Neural cell (in vitro differentiated cells): Measurements from ENCODE around the gene NPEPL1. TPM values are rescaled to one million over a fixed set of nuclear protein-coding genes. Genes with fewer than 3 reads are reported as not detected.

ENCODE experiments used
- H2AFZ ChIP-seq: fragments of 200-600, 300-800 bp; sonication (generic), shearing (Covaris generic); 2 replicates; pipeline ENCODE4 v1.6.0; 2014; ENCODE audit warnings: low read depth, mild to moderate bottlenecking, antibody characterized with exemption, low read length, moderate library complexity
- H3F3A ChIP-seq: fragments of 200-600 bp; shearing (Covaris generic); 2 replicates; pipeline ENCODE4 v1.6.1; 2016; ENCODE audit warnings: mild to moderate bottlenecking, moderate library complexity, mixed read lengths, antibody characterized with exemption, low read length; ENCODE audit not compliant: insufficient read depth, poor library complexity, severe bottlenecking
- H3K27ac ChIP-seq: fragments of 200-600, 300-800 bp; sonication (generic), shearing (Covaris generic); 2 replicates; pipeline ENCODE4 v1.5.1; 2014; ENCODE audit warnings: mild to moderate bottlenecking, low read length, moderate library complexity
- H3K27me3 ChIP-seq: fragments of 300-800, 200-600 bp; sonication (generic), shearing (Covaris generic); 2 replicates; pipeline ENCODE4 v1.6.0; 2014; ENCODE audit warnings: mild to moderate bottlenecking, low read depth, low read length, moderate library complexity; ENCODE audit not compliant: insufficient read depth
- H3K36me3 ChIP-seq: fragments of 300-800, 200-600 bp; sonication (generic), shearing (Covaris generic); 2 replicates; pipeline ENCODE4 v1.5.1; 2014; ENCODE audit warnings: mild to moderate bottlenecking, antibody characterized with exemption, low read length, moderate library complexity; ENCODE audit not compliant: insufficient read depth
- H3K4me2 ChIP-seq: fragments of 300-800, 200-600 bp; sonication (generic), shearing (Covaris generic); 2 replicates; pipeline ENCODE4 v1.6.0; 2014; ENCODE audit warnings: mild to moderate bottlenecking, low read length
- H3K4me3 ChIP-seq: fragments of 300-800, 200-600 bp; sonication (generic), shearing (Covaris generic); 2 replicates; pipeline ENCODE4 v1.5.1; 2014; ENCODE audit warnings: mild to moderate bottlenecking, low read length, moderate library complexity
- H3K79me2 ChIP-seq: fragments of 200-600 bp; shearing (Covaris generic); replicated peaks from 2 replicates; pipeline ENCODE4 v1.6.0; 2014; ENCODE audit warnings: mild to moderate bottlenecking, low read length, moderate library complexity; ENCODE audit not compliant: insufficient read depth
- H3K9ac ChIP-seq: fragments of 300-800, 200-600 bp; sonication (generic), shearing (Covaris generic); 2 replicates; pipeline ENCODE4 v1.6.1; 2016; ENCODE audit warnings: mild to moderate bottlenecking, low read length, mixed read lengths
- H3K9me2 ChIP-seq: fragments of 200-600 bp; shearing (Covaris generic); 2 replicates; pipeline ENCODE4 v1.6.1; 2016; ENCODE audit warnings: mild to moderate bottlenecking, low read length, mixed read lengths; ENCODE audit not compliant: insufficient read depth
- H3K9me3 ChIP-seq: fragments of 200-600, 300-800 bp; sonication (generic), shearing (Covaris generic); 2 replicates; pipeline ENCODE4 v1.6.1; 2016; ENCODE audit warnings: mild to moderate bottlenecking, mixed run types, low read length, moderate library complexity, mixed read lengths
- H4K20me1 ChIP-seq: fragments of 200-600 bp; shearing (Covaris generic); 2 replicates; pipeline ENCODE4 v1.6.1; 2016; ENCODE audit warnings: mild to moderate bottlenecking, mixed run types; ENCODE audit not compliant: insufficient read depth
- EP300 ChIP-seq: fragments of 450-650 bp; conservative IDR thresholded peaks from 2 replicates; pipeline ENCODE4 v1.6.1; 2014; ENCODE audit warnings: antibody characterized with exemption, mild to moderate bottlenecking, moderate library complexity; ENCODE audit not compliant: poor library complexity, severe bottlenecking
- EZH2 ChIP-seq: fragments of 200-600, 300-800 bp; shearing (Covaris generic), sonication (generic); IDR thresholded peaks from 2 replicates; pipeline ENCODE4 v1.6.1; 2014; ENCODE audit warnings: antibody characterized with exemption, low read length, borderline replicate concordance, mild to moderate bottlenecking; ENCODE audit not compliant: insufficient read depth, poor library complexity, severe bottlenecking
- MXI1 ChIP-seq: fragments of 450-650 bp; conservative IDR thresholded peaks from 2 replicates; pipeline ENCODE4 v1.6.1; 2014; ENCODE audit warnings: antibody characterized with exemption, mild to moderate bottlenecking; ENCODE audit not compliant: poor library complexity, severe bottlenecking
- POLR2AphosphoS5 ChIP-seq: IDR thresholded peaks from 2 replicates; pipeline ENCODE4 v1.6.1; 2012
- RAD21 ChIP-seq: fragments of 450-650 bp; conservative IDR thresholded peaks from 2 replicates; pipeline ENCODE4 v1.6.1; 2014; ENCODE audit warnings: antibody characterized with exemption, mild to moderate bottlenecking, moderate library complexity
- SMC3 ChIP-seq: fragments of 450-650 bp; conservative IDR thresholded peaks from 2 replicates; pipeline ENCODE4 v1.6.1; 2014; ENCODE audit warnings: antibody characterized with exemption, mild to moderate bottlenecking, moderate library complexity; ENCODE audit not compliant: poor library complexity
- TAF1 ChIP-seq: IDR thresholded peaks from 2 replicates; pipeline ENCODE4 v1.6.1; 2012; ENCODE audit warnings: low read depth
- polyA plus RNA-seq: library from polyadenylated mRNA; depleted of rRNA; stranded (reverse); fragments of >200 nt; gene quantifications from 2 replicates; pipeline ENCODE4 v1.2.3, GENCODE V29; 2014
- TF ChIP-seq, protein P1 (sequence below): fragments of 450-650 bp; IDR thresholded peaks from 2 replicates; pipeline ENCODE4 v1.5.1; 2014; ENCODE audit warnings: antibody characterized with exemption, mild to moderate bottlenecking, moderate library complexity; ENCODE audit not compliant: poor library complexity, severe bottlenecking
- TF ChIP-seq, protein P2 (sequence below): IDR thresholded peaks from 2 replicates; pipeline ENCODE4 v1.6.1; 2012; ENCODE audit warnings: borderline replicate concordance

The NPEPL1 gene
- polyA plus RNA-seq, 1 donor from 2014 or later, result 63.4 TPM

DNA sequence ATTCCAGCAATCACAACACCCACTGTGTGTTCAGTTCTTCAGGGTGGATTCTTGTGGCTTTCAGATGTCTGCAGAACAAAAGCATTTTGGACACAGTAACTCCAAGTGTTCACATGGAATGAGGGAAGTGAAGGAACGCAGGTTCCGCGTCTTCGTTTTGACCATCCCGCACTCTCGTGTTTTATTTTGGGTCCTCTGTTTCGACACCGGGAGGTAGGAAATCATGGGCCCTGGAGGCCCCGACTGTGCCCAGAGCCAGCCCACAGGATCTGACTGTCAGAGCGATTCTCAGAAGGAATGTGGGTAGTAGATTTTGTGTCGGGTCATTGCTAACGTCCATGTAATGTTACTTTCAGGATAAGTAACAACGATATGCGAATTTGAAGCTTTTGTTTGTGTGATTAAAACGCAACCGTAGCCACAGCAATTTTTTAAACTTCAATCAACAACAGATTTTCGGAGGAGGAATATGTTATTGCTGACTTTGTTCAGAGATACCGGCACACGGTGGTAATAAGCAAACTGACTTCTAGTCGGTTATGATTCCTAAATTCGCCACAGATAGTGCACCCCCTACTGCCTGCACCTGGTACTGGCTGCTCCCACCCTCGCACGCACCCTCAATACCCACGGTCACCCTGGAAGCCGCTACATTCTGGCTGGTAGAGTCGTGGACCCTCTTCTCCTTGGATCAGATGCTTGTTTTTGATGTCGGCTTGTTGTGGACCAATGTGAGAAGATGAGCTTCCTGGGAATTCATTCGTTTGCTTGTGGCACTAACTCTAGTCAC is 10.5 kb downstream of the NPEPL1 start:
- Histone ChIP-seq H3K4me3 (no peak overlapping the region), H3K4me2 (no peak overlapping the region), H3K27ac (no peak overlapping the region), H3K9ac (no peak overlapping the region), H4K20me1 (no peaks in the 10 kb centered on the region), H3K79me2 (no peaks in the 10 kb centered on the region), H3K9me2 (no peaks in the 10 kb centered on the region), H3K9me3 (no peaks in the 10 kb centered on the region), H3K27me3 (no peaks in the 10 kb centered on the region), H3K36me3 (peaks cover 8% of the 10 kb centered on the region), H3F3A (no peaks in the 10 kb centered on the region), H2AFZ (no peak overlapping the region)
- TF ChIP-seq RAD21 (no peak), EZH2 (no peak), MXI1 (no peak), EP300 (no peak), POLR2AphosphoS5 (no peak), TAF1 (no peak), SMC3 (no peak)
- TF ChIP-seq, protein P1, sequence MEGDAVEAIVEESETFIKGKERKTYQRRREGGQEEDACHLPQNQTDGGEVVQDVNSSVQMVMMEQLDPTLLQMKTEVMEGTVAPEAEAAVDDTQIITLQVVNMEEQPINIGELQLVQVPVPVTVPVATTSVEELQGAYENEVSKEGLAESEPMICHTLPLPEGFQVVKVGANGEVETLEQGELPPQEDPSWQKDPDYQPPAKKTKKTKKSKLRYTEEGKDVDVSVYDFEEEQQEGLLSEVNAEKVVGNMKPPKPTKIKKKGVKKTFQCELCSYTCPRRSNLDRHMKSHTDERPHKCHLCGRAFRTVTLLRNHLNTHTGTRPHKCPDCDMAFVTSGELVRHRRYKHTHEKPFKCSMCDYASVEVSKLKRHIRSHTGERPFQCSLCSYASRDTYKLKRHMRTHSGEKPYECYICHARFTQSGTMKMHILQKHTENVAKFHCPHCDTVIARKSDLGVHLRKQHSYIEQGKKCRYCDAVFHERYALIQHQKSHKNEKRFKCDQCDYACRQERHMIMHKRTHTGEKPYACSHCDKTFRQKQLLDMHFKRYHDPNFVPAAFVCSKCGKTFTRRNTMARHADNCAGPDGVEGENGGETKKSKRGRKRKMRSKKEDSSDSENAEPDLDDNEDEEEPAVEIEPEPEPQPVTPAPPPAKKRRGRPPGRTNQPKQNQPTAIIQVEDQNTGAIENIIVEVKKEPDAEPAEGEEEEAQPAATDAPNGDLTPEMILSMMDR, result no peak
- TF ChIP-seq, protein P2, sequence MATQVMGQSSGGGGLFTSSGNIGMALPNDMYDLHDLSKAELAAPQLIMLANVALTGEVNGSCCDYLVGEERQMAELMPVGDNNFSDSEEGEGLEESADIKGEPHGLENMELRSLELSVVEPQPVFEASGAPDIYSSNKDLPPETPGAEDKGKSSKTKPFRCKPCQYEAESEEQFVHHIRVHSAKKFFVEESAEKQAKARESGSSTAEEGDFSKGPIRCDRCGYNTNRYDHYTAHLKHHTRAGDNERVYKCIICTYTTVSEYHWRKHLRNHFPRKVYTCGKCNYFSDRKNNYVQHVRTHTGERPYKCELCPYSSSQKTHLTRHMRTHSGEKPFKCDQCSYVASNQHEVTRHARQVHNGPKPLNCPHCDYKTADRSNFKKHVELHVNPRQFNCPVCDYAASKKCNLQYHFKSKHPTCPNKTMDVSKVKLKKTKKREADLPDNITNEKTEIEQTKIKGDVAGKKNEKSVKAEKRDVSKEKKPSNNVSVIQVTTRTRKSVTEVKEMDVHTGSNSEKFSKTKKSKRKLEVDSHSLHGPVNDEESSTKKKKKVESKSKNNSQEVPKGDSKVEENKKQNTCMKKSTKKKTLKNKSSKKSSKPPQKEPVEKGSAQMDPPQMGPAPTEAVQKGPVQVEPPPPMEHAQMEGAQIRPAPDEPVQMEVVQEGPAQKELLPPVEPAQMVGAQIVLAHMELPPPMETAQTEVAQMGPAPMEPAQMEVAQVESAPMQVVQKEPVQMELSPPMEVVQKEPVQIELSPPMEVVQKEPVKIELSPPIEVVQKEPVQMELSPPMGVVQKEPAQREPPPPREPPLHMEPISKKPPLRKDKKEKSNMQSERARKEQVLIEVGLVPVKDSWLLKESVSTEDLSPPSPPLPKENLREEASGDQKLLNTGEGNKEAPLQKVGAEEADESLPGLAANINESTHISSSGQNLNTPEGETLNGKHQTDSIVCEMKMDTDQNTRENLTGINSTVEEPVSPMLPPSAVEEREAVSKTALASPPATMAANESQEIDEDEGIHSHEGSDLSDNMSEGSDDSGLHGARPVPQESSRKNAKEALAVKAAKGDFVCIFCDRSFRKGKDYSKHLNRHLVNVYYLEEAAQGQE, result no peak

DNA sequence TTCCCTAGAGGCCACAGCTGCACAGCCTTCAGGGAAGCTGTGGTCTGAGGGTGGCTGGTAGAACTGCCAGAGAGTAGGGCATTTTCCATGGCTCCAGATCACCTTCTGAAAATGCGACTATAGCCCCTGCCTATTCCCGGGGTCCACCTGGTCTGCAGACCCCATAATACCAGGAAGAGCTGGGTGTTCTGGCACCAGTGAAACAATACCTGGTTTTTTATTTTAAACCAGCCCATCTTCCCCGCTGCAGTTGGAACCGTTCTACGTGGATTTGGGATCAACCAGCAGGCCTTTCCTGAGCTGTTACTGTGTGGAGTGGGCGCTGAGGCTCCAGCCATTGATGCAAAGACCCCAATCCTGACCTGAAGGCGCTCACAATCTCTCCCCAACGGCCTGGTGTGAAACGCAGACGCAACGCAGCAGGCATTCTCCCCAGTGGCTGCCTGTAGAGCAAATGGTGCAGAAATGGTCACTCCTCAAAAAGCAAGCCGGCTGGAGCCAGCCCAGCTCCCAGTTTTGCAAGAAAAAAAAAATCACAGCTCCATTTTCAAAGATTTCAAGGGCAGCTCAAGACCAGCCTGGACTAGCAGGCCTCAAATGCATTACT is 11.3 kb downstream of the NPEPL1 start:
- no peak overlapping the region for H3K4me2 ChIP-seq

More for the DNA sequence above, 11.3 kb downstream of the NPEPL1 start:
- Histone ChIP-seq H4K20me1 (no peaks in the 10 kb centered on the region), H3K27ac (no peak overlapping the region), H2AFZ (no peak overlapping the region), H3K9me3 (no peaks in the 10 kb centered on the region), H3K79me2 (no peaks in the 10 kb centered on the region), H3K9ac (no peak overlapping the region), H3K9me2 (no peaks in the 10 kb centered on the region), H3K27me3 (no peaks in the 10 kb centered on the region), H3K36me3 (peaks cover 8% of the 10 kb centered on the region), H3F3A (no peaks in the 10 kb centered on the region), H3K4me3 (no peak overlapping the region)
- TF ChIP-seq, protein P1, result no peak
- TF ChIP-seq RAD21 (no peak), MXI1 (no peak), EZH2 (no peak), EP300 (no peak), POLR2AphosphoS5 (no peak), TAF1 (no peak), SMC3 (no peak)
